T-cell (primary cell): ENCODE measurements around the gene RIPOR2. TPM values are rescaled to one million over a fixed set of nuclear protein-coding genes. Genes with fewer than 3 reads are reported as not detected.

ENCODE experiments used
- ATAC-seq, 4 experiments: fragments of 200-7000 bp in 3 of 4; fragments of 150-1000 bp in 1 of 4; cut with Tn5 transposase; replicated peaks in 1 of 4; 1 replicate in 3 of 4; 2 replicates in 1 of 4; pipeline ENCODE4 v1.10.0; 2021; ENCODE audit warnings: moderate library complexity in 3 of 4, mild to moderate bottlenecking in 2 of 4, moderate number of reproducible peaks in 1 of 4
- CTCF ChIA-PET, 2 donors: fragments of 300-600 bp; sonication (Branson Sonifier 250); formaldehyde crosslinking; loops; one replicate each; lab custom pipeline; 2022; ENCODE audit warnings: antibody characterized with exemption in 2 of 2; lab: Charles Lee
- POLR2A ChIA-PET, 2 donors: fragments of 300-600 bp; sonication (Branson Sonifier 250); formaldehyde crosslinking; loops; one replicate each; lab custom pipeline; 2022; ENCODE audit warnings: antibody characterized with exemption in 2 of 2; lab: Charles Lee
- DNase-seq, 35 experiments: peaks; one replicate each; pipeline versions ENCODE4 v3.0.0 to v3.0.0-alpha.2; 2013 to 2023
- H3K27ac ChIP-seq: one replicate; pipeline ENCODE4 v1.5.1; 2013; ENCODE audit warnings: low read length
- H3K27me3 ChIP-seq, 2 experiments: replicated peaks in 1 of 2; 1 replicate in 1 of 2; 2 replicates in 1 of 2; pipeline versions ENCODE4 v1.6.1 to v1.7.0; 2013; ENCODE audit warnings: low read length in 1 of 2, mixed read lengths in 1 of 2; ENCODE audit not compliant: control insufficient read depth in 2 of 2, insufficient read depth in 2 of 2; ENCODE audit errors: extremely low read depth in 1 of 2
- H3K36me3 ChIP-seq, 2 donors: 1 replicate in 1 of 2; 2 replicates in 1 of 2; pipeline versions ENCODE4 v1.6.1 to v1.7.0; 2013; ENCODE audit warnings: low read length in 1 of 2; ENCODE audit not compliant: control insufficient read depth in 2 of 2, insufficient read depth in 1 of 2; ENCODE audit errors: extremely low read depth in 1 of 2
- H3K4me1 ChIP-seq, 2 experiments: 1 replicate in 1 of 2; 2 replicates in 1 of 2; pipeline versions ENCODE4 v1.6.1 to v1.7.0; 2013; ENCODE audit warnings: low read length in 2 of 2, mixed read lengths in 1 of 2; ENCODE audit not compliant: insufficient read depth in 2 of 2, control insufficient read depth in 1 of 2; ENCODE audit errors: extremely low read depth in 1 of 2
- H3K4me3 ChIP-seq, 2 donors: 1 replicate in 1 of 2; 2 replicates in 1 of 2; pipeline versions ENCODE4 v1.5.1 to v1.7.0; 2013; ENCODE audit warnings: mild to moderate bottlenecking in 2 of 2, low read length in 1 of 2, moderate library complexity in 1 of 2; ENCODE audit not compliant: control insufficient read depth in 1 of 2; ENCODE audit errors: extremely low read depth in 1 of 2
- H3K9me3 ChIP-seq: 2 replicates; pipeline ENCODE4 v1.7.0; 2013
- H3K27ac Mint-ChIP-seq, 2 donors: one replicate each; pipeline ENCODE4 v1.8.0; 2020 to 2021; ENCODE audit warnings: mild to moderate bottlenecking in 2 of 2, mixed read lengths in 2 of 2
- H3K27me3 Mint-ChIP-seq, 2 donors: one replicate each; pipeline ENCODE4 v1.8.0; 2021 to 2022; ENCODE audit warnings: mixed read lengths in 2 of 2
- H3K36me3 Mint-ChIP-seq: one replicate; pipeline ENCODE4 v1.8.0; 2021; ENCODE audit warnings: mixed read lengths
- H3K4me1 Mint-ChIP-seq, 3 donors: one replicate each; pipeline ENCODE4 v1.8.0; 2020 to 2022; ENCODE audit warnings: mixed read lengths in 3 of 3, mild to moderate bottlenecking in 1 of 3
- H3K4me3 Mint-ChIP-seq, 3 donors: one replicate each; pipeline ENCODE4 v1.8.0; 2020 to 2022; ENCODE audit warnings: mild to moderate bottlenecking in 3 of 3, mixed read lengths in 3 of 3, moderate library complexity in 3 of 3
- H3K9me3 Mint-ChIP-seq, 3 donors: one replicate each; pipeline ENCODE4 v1.8.0; 2020 to 2022; ENCODE audit warnings: mixed read lengths in 3 of 3
- WGBS: methylation state at CpG from one replicate; pipeline ENCODE4 v1.1.5; 2013; ENCODE audit warnings: missing lambda C conversion rate; ENCODE audit not compliant: insufficient coverage; 5-methylcytosine and 5-hydroxymethylcytosine counted together
- total RNA-seq, 35 experiments: library from RNA in 6 of 35; stranded (reverse) in 6 of 35; fragments of 120-200 nt in 1 of 35; gene quantifications; one replicate each; pipeline versions ENCODE4 v1.2.1 to v1.2.4 and lab custom pipeline; 2013 to 2026

The RIPOR2 gene
- total RNA-seq, 5 donors from 2014 or later (not counting 1 experiment from before 2014, with no cell fraction given) = 381 to 480 (median 441) TPM

- H3K36me3 Mint-ChIP-seq = peaks cover 75% of the 10 kb centered on the region
- ATAC-seq (no peak), DNase-seq (no peak)
- no peaks in the 10 kb centered on the region for H3K9me3 ChIP-seq
- peaks cover 75 to 79% of the 10 kb centered on the region in 2 experiments for H3K4me1 ChIP-seq
- peak overlapping the region in 1 of 2 donors; percentile 12 for H3K4me3 ChIP-seq
- no peaks in the 10 kb centered on the region for H3K27me3 ChIP-seq
- peak overlapping the region; percentile 95 to 99 for H3K27ac Mint-ChIP-seq
- peaks cover 10 to 94% of the 10 kb centered on the region in 2 donors for H3K36me3 ChIP-seq
- no peaks in the 10 kb centered on the region for H3K27me3 Mint-ChIP-seq
- ChIA-PET CTCF (interaction anchor here (0.6 to 2.0 kb wide), 8 partner anchors 50 to 158 kb away, joined by 3 to 11 read pairs (median 4); no protein-coding TSS in a partner anchor), POLR2A (interaction anchor here in 1 of 2 donors (0.6 kb wide), 2 partner anchors 11 to 128 kb away, joined by 3 to 4 read pairs; no protein-coding TSS in a partner anchor)
- peak overlapping the region in 2 of 3 donors; percentile 73 to 74 for H3K4me3 Mint-ChIP-seq
- peak overlapping the region; percentile 76 for H3K27ac ChIP-seq
- peaks cover 91 to 93% (median 91%) of the 10 kb centered on the region in 3 donors for H3K4me1 Mint-ChIP-seq
- no CpG with 5 or more reads among the region's 6 CpGs for WGBS
- no peaks in the 10 kb centered on the region for H3K9me3 Mint-ChIP-seq
Measured at GRCh38 chr6:24859608-24860200, 76.1 kb downstream of the RIPOR2 start.

DNA sequence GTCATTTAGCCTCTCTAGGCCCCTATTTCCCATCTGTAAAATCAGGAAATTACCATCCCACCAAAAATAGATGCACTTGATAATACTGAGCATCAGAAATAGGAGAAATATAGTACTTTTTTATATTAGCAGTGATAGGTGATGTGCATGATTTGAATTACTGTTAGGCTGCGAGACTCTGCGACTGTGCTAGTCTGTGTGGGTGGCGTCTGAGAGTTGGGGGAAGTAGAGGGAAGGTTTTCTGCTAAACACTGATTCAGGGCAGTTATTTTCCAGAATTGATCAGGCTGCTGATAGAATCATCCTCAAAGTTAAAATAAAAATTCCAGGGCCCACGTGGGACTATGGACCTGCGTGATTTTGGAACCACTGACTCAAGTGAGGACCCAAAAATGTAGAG, 76.6 kb downstream of the RIPOR2 start:
- ATAC-seq = no peak

DNA sequence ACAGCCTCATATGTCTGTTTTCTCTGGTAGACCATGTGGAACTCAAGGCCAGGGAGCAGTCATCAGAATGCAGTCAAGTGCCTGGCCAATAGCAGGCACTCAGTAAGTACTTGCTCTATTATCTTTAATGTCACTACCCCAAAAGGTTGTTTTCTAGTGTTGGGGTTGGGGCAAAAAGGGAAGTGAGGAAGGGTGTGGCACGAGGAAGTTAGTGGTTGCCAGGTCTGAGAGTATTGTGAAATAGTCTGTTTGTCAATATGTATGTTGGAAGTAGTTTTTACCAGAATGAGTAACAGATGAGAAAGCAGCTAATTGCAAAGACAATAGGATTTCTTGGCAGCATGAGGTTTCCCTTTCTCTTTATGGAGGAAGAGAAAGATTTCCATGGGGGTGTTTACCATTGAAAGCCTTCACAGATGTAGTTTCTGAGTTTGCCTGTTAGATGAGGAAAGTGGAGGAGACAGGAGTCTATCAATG, 77.5 kb downstream of the RIPOR2 start:
- peak overlapping the region; percentile 76 for H3K27ac ChIP-seq
- DNase-seq (peak in 29 of 35 experiments; percentile 15 to 69 (median 33)), ATAC-seq (peak; percentile 47 to 78 (median 60))
- peak overlapping the region; percentile 95 to 99 for H3K27ac Mint-ChIP-seq
- H3K4me1 Mint-ChIP-seq = peaks cover 78 to 85% (median 78%) of the 10 kb centered on the region in 3 donors
- H3K4me1 ChIP-seq = peaks cover 65 to 67% of the 10 kb centered on the region in 2 experiments
- H3K4me3 ChIP-seq = peak overlapping the region; percentile 3 to 26
- no peaks in the 10 kb centered on the region for H3K27me3 ChIP-seq
- H3K36me3 ChIP-seq = peaks cover 10 to 95% of the 10 kb centered on the region in 2 donors
- ChIA-PET CTCF (interaction anchor here (0.7 to 5.3 kb wide), 9 partner anchors 30 to 212 kb away, joined by 3 to 151 read pairs (median 8); no protein-coding TSS in a partner anchor), POLR2A (interaction anchor here in 1 of 2 donors (0.6 to 1.2 kb wide), 2 partner anchors 13 to 160 kb away, joined by 3 to 6 read pairs; no protein-coding TSS in a partner anchor)
- H3K36me3 Mint-ChIP-seq = peaks cover 71% of the 10 kb centered on the region
- no peaks in the 10 kb centered on the region for H3K27me3 Mint-ChIP-seq
- 0% methylated on average over 1 of the region's 1 CpG for WGBS
- H3K4me3 Mint-ChIP-seq = peak overlapping the region; percentile 63 to 74 (median 73)
- no peaks in the 10 kb centered on the region for H3K9me3 ChIP-seq
- H3K9me3 Mint-ChIP-seq = no peaks in the 10 kb centered on the region

More for the DNA sequence above, 76.6 kb downstream of the RIPOR2 start:
- Histone ChIP-seq H3K27ac (peak overlapping the region; percentile 76), H3K4me1 (peaks cover 70 to 73% of the 10 kb centered on the region in 2 experiments), H3K36me3 (peaks cover 10 to 94% of the 10 kb centered on the region in 2 donors), H3K27me3 (no peaks in the 10 kb centered on the region), H3K9me3 (no peaks in the 10 kb centered on the region), H3K4me3 (peak overlapping the region in 1 of 2 donors; percentile 27)
- no peaks in the 10 kb centered on the region for H3K9me3 Mint-ChIP-seq
- ChIA-PET POLR2A (no interaction called here), CTCF (interaction anchor here (1.2 to 2.6 kb wide), 3 partner anchors 132 to 159 kb away, joined by 6 to 14 read pairs (median 11); no protein-coding TSS in a partner anchor)
- peak overlapping the region; percentile 95 to 99 for H3K27ac Mint-ChIP-seq
- H3K36me3 Mint-ChIP-seq = peaks cover 72% of the 10 kb centered on the region
- peaks cover 85 to 88% (median 88%) of the 10 kb centered on the region in 3 donors for H3K4me1 Mint-ChIP-seq
- peak overlapping the region; percentile 14 to 74 (median 73) for H3K4me3 Mint-ChIP-seq
- no peak for DNase-seq
- 48% methylated on average over 4 of the region's 5 CpGs for WGBS
- no peaks in the 10 kb centered on the region for H3K27me3 Mint-ChIP-seq

DNA sequence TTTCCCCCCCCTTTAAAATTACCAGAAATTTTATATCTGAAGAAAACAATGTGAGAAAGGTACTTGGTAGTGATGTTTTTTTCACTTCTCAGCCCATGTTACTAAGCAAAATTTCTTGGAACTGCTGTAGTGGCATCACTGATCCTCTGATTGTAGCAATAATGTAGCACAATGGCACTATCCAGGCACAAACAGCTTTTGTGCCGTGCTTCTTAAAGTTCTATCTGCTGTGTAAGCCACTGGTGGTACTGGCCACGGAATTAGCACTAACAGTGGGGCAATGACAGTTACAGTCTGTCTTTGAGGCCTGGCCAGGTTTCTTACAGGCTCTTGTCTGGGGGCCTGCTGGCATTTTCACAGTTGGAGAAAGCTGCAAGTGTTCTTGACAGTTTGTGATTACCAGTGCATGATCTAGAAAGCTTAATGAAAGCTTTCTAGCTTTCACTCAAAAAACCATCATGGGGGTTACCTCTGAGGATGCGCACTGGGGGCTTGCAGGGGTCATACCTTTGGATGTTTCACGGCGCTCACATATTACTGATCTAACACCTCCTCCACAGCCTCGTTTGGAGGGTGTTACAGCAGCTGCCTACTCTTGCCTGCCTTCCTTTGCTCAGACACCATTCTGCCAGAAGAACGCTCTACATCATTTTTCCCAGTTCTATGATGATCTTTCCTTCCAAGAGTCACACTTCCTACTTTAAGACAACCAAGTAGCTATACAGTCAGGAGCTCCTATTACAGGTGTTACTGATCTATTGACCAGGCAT, 78.7 kb downstream of the RIPOR2 start:
- peak overlapping the region in 2 of 3 donors; percentile 1 to 73 for H3K4me3 Mint-ChIP-seq
- 37% methylated on average over 6 of the region's 7 CpGs for WGBS
- ChIA-PET POLR2A (interaction anchor here (0.7 to 1.4 kb wide), 3 partner anchors 42 to 170 kb away, joined by 3 to 6 read pairs (median 3); no protein-coding TSS in a partner anchor), CTCF (interaction anchor here (0.7 to 5.3 kb wide), 23 partner anchors 10 to 217 kb away, joined by 3 to 151 read pairs (median 5); no protein-coding TSS in a partner anchor)
- H3K27ac Mint-ChIP-seq = peak overlapping the region; percentile 95 to 99
- no peaks in the 10 kb centered on the region for H3K9me3 Mint-ChIP-seq
- peaks cover 69% of the 10 kb centered on the region for H3K36me3 Mint-ChIP-seq
- no peaks in the 10 kb centered on the region for H3K27me3 Mint-ChIP-seq
- DNase-seq (peak in 1 of 35 experiments; percentile 27), ATAC-seq (peak; percentile 13 to 38 (median 25))
- H3K4me1 Mint-ChIP-seq = peaks cover 67 to 80% (median 70%) of the 10 kb centered on the region in 3 donors
- Histone ChIP-seq H3K36me3 (peaks cover 6 to 96% of the 10 kb centered on the region in 2 donors), H3K27ac (peak overlapping the region; percentile 76), H3K27me3 (no peaks in the 10 kb centered on the region), H3K4me1 (peaks cover 56% of the 10 kb centered on the region in 2 experiments), H3K4me3 (no peak overlapping the region), H3K9me3 (no peaks in the 10 kb centered on the region)

GRCh38 chr6:24856246-24856599, 79.5 kb downstream of the RIPOR2 start:
- Histone ChIP-seq H3K4me1 (peaks cover 48 to 52% of the 10 kb centered on the region in 2 experiments), H3K36me3 (peaks cover 3 to 96% of the 10 kb centered on the region in 2 donors), H3K27me3 (no peaks in the 10 kb centered on the region), H3K27ac (peak overlapping the region; percentile 76), H3K9me3 (no peaks in the 10 kb centered on the region), H3K4me3 (no peak overlapping the region)
- H3K4me1 Mint-ChIP-seq = peaks cover 58 to 76% (median 65%) of the 10 kb centered on the region in 3 donors
- H3K27me3 Mint-ChIP-seq = no peaks in the 10 kb centered on the region
- ATAC-seq (no peak), DNase-seq (no peak)
- H3K4me3 Mint-ChIP-seq = peak overlapping the region in 2 of 3 donors; percentile 17 to 73
- ChIA-PET POLR2A (interaction anchor here (1.0 to 1.3 kb wide), 3 partner anchors 15 to 198 kb away, joined by 3 to 5 read pairs (median 3); no protein-coding TSS in a partner anchor), CTCF (interaction anchor here (0.6 to 5.3 kb wide), 34 partner anchors 8 to 218 kb away, joined by 3 to 151 read pairs (median 4); no protein-coding TSS in a partner anchor)
- H3K9me3 Mint-ChIP-seq = no peaks in the 10 kb centered on the region
- H3K27ac Mint-ChIP-seq = peak overlapping the region; percentile 95 to 99
- 73% methylated on average over 4 of the region's 5 CpGs for WGBS
- H3K36me3 Mint-ChIP-seq = peaks cover 69% of the 10 kb centered on the region
